Measurements from ENCODE around the gene AGO4.

Gene AGO4

GRCh38 chr1:35899941-35900340 is 92.1 kb downstream of the AGO4 start:
- no peaks in the 10 kb centered on the region for H3K9me3 ChIP-seq (ENCODE audit: low read length)
- no peak overlapping the region for H3K9ac ChIP-seq (ENCODE audit: low read length)
- H2AFZ ChIP-seq (ENCODE audit: low read length), result no peak overlapping the region
- H3K4me2 ChIP-seq (ENCODE audit: low read length), result no peak overlapping the region
- H3F3A ChIP-seq (ENCODE audit: insufficient read depth, low read length), result no peaks in the 10 kb centered on the region
- no peaks in the 10 kb centered on the region for H3K9me2 ChIP-seq (ENCODE audit: low read depth, low read length)
- H3K79me2 ChIP-seq (ENCODE audit: insufficient read depth, low read length), result no peaks in the 10 kb centered on the region
- H3K27ac ChIP-seq (ENCODE audit: low read depth, low read length, poor library complexity, severe bottlenecking), result no peak overlapping the region
- H3K27me3 ChIP-seq (ENCODE audit: insufficient read depth, low read length), result no peaks in the 10 kb centered on the region
- H3K4me1 ChIP-seq (ENCODE audit: insufficient read depth, low read length, severe bottlenecking), result peaks cover under 1% of the 10 kb centered on the region
- no peaks in the 10 kb centered on the region for H4K20me1 ChIP-seq (ENCODE audit: insufficient read depth, low read length)
- peaks cover 58% of the 10 kb centered on the region for H3K36me3 ChIP-seq (ENCODE audit: insufficient read depth, low read length)
- peak; percentile 25; the same call in 1 of the 2 replicates for TF ChIP-seq CTCF (IDR thresholded peaks at IDR 0.05; ENCODE audit: low read length)
- TF ChIP-seq EZH2 (IDR thresholded peaks at IDR 0.05; ENCODE audit: borderline replicate concordance, low read length), result no peak
- H3K4me3 ChIP-seq (ENCODE audit: low read depth, low read length, poor library complexity, severe bottlenecking), result no peak overlapping the region

GRCh38 chr1:35901235-35901634 is 93.4 kb downstream of the AGO4 start:
- Histone ChIP-seq H3K4me2 (ENCODE audit: low read length) (no peak overlapping the region), H3K9me3 (ENCODE audit: low read length) (no peaks in the 10 kb centered on the region), H3K9ac (ENCODE audit: low read length) (no peak overlapping the region), H3K36me3 (ENCODE audit: insufficient read depth, low read length) (peaks cover 49% of the 10 kb centered on the region), H3F3A (ENCODE audit: insufficient read depth, low read length) (no peaks in the 10 kb centered on the region), H2AFZ (ENCODE audit: low read length) (no peak overlapping the region), H3K9me2 (ENCODE audit: low read depth, low read length) (no peaks in the 10 kb centered on the region), H3K27ac (ENCODE audit: low read depth, low read length, poor library complexity, severe bottlenecking) (no peak overlapping the region), H4K20me1 (ENCODE audit: insufficient read depth, low read length) (no peaks in the 10 kb centered on the region), H3K4me1 (ENCODE audit: insufficient read depth, low read length, severe bottlenecking) (no peaks in the 10 kb centered on the region), H3K79me2 (ENCODE audit: insufficient read depth, low read length) (no peaks in the 10 kb centered on the region), H3K4me3 (ENCODE audit: low read depth, low read length, poor library complexity, severe bottlenecking) (no peak overlapping the region), H3K27me3 (ENCODE audit: insufficient read depth, low read length) (no peaks in the 10 kb centered on the region)
- TF ChIP-seq EZH2 (IDR thresholded peaks at IDR 0.05; ENCODE audit: borderline replicate concordance, low read length) (no peak), CTCF (IDR thresholded peaks at IDR 0.05; ENCODE audit: low read length) (no peak)

- H3K4me3 ChIP-seq (ENCODE audit: low read depth, low read length, poor library complexity, severe bottlenecking), result no peak overlapping the region
- no peaks in the 10 kb centered on the region for H3K4me1 ChIP-seq (ENCODE audit: insufficient read depth, low read length, severe bottlenecking)
- H3K9ac ChIP-seq (ENCODE audit: low read length), result no peak overlapping the region
- H2AFZ ChIP-seq (ENCODE audit: low read length), result no peak overlapping the region
- no peaks in the 10 kb centered on the region for H4K20me1 ChIP-seq (ENCODE audit: insufficient read depth, low read length)
- no peak for TF ChIP-seq EZH2 (IDR thresholded peaks at IDR 0.05; ENCODE audit: borderline replicate concordance, low read length)
- no peak for TF ChIP-seq CTCF (IDR thresholded peaks at IDR 0.05; ENCODE audit: low read length)
- no peaks in the 10 kb centered on the region for H3K79me2 ChIP-seq (ENCODE audit: insufficient read depth, low read length)
- H3K4me2 ChIP-seq (ENCODE audit: low read length), result no peak overlapping the region
- H3F3A ChIP-seq (ENCODE audit: insufficient read depth, low read length), result no peaks in the 10 kb centered on the region
- no peaks in the 10 kb centered on the region for H3K9me2 ChIP-seq (ENCODE audit: low read depth, low read length)
- H3K27ac ChIP-seq (ENCODE audit: low read depth, low read length, poor library complexity, severe bottlenecking), result no peak overlapping the region
- no peaks in the 10 kb centered on the region for H3K9me3 ChIP-seq (ENCODE audit: low read length)
- H3K36me3 ChIP-seq (ENCODE audit: insufficient read depth, low read length), result peaks cover 49% of the 10 kb centered on the region
- no peaks in the 10 kb centered on the region for H3K27me3 ChIP-seq (ENCODE audit: insufficient read depth, low read length)
Observed at GRCh38 chr1:35902671-35903070, 94.9 kb downstream of the AGO4 start.
